Measurements from ENCODE around the gene COPZ1.
"Not testable (repeated sequence)": the region's sequence is repeated elsewhere in the genome, so short reads cannot be mapped to it uniquely, and the experiment has no call there.

Gene COPZ1

GRCh38 chr12:54324617-54325441, at the start of gene COPZ1:
TSS of gene COPZ1 (plus strand) at chr12:54325131. CDS start at chr12:54325164, 33 bp downstream.
- DNase-seq (ENCODE audit: low read depth), result peak; percentile 100
- peak; percentile 74 for TF ChIP-seq CTCF (IDR thresholded peaks at IDR 0.05; ENCODE audit: low read length, missing control alignments)

GRCh38 chr12:54276368-54276767, 48.6 kb upstream of the COPZ1 start:
- H3K4me3 ChIP-seq (replicated peaks; ENCODE audit: low read depth, low read length), result no peak overlapping the region
- TF ChIP-seq CTCF (IDR thresholded peaks at IDR 0.05; ENCODE audit: low read length, missing control alignments), result no peak

More at GRCh38 chr12:54324617-54325441, at the start of gene COPZ1:
- peak within 1 kb of the TSS; percentile 84 for H3K4me3 ChIP-seq (replicated peaks; ENCODE audit: low read depth, low read length)

GRCh38 chr12:54277823-54278276, 47.1 kb upstream of the COPZ1 start:
- peak overlapping the region; percentile 85 for H3K4me3 ChIP-seq (replicated peaks; ENCODE audit: low read depth, low read length)
- no peak for TF ChIP-seq CTCF (IDR thresholded peaks at IDR 0.05; ENCODE audit: low read length, missing control alignments)
- peak; percentile 54 for DNase-seq (ENCODE audit: low read depth)

More at GRCh38 chr12:54276368-54276767, 48.6 kb upstream of the COPZ1 start:
- DNase-seq (ENCODE audit: low read depth), result no peak

- TF ChIP-seq CTCF (IDR thresholded peaks at IDR 0.05; ENCODE audit: low read length, missing control alignments), result no peak
- no peak for DNase-seq (ENCODE audit: low read depth)
- H3K4me3 ChIP-seq (replicated peaks; ENCODE audit: low read depth, low read length), result peak overlapping the region; percentile 85
Measured at GRCh38 chr12:54279227-54279631, 45.7 kb upstream of the COPZ1 start.

GRCh38 chr12:54279632-54280467, 45.1 kb upstream of the COPZ1 start, which contains the start of gene CBX5:
TSS of gene CBX5 (minus strand) at chr12:54280122. CDS start at chr12:54257650, 22,472 bp downstream.
- peak within 1 kb of the TSS; percentile 85 for H3K4me3 ChIP-seq (replicated peaks; ENCODE audit: low read depth, low read length)
- no peak for TF ChIP-seq CTCF (IDR thresholded peaks at IDR 0.05; ENCODE audit: low read length, missing control alignments)
- DNase-seq (ENCODE audit: low read depth), result peak; percentile 100

GRCh38 chr12:54280468-54281260, 44.3 kb upstream of the COPZ1 start, which contains the start of gene HNRNPA1:
TSS of gene HNRNPA1 (plus strand) at chr12:54280726. CDS start at chr12:54280808, 82 bp downstream.
- DNase-seq (ENCODE audit: low read depth), result peak; percentile 100
- peak within 1 kb of the TSS; percentile 85 for H3K4me3 ChIP-seq (replicated peaks; ENCODE audit: low read depth, low read length)
- no peak for TF ChIP-seq CTCF (IDR thresholded peaks at IDR 0.05; ENCODE audit: low read length, missing control alignments)

GRCh38 chr12:54281261-54281638, 43.7 kb upstream of the COPZ1 start:
- peak overlapping the region; percentile 85 for H3K4me3 ChIP-seq (replicated peaks; ENCODE audit: low read depth, low read length)
- DNase-seq (ENCODE audit: low read depth), result not testable (repeated sequence)

- peak overlapping the region; percentile 85 for H3K4me3 ChIP-seq (replicated peaks; ENCODE audit: low read depth, low read length)
- not testable (repeated sequence) for DNase-seq (ENCODE audit: low read depth)
Measured at GRCh38 chr12:54281694-54282093, 43.2 kb upstream of the COPZ1 start.
